DOHH2 (cell line): Measurements from ENCODE around the gene KRT76.

Experiments
- H3F3A ChIP-seq: fragments of 200-600 bp; sonication (generic), shearing (Covaris generic); 2 replicates; pipeline ENCODE4 v1.6.0; 2016; ENCODE audit warnings: antibody characterized with exemption, mild to moderate bottlenecking; ENCODE audit not compliant: control insufficient read depth, insufficient read depth
- H3K27ac ChIP-seq: fragments of 200-600 bp; sonication (generic); 2 replicates; pipeline ENCODE4 v1.5.1; 2014; ENCODE audit warnings: low read depth, mild to moderate bottlenecking, low read length, moderate library complexity
- H3K27me3 ChIP-seq: fragments of 200-600 bp; sonication (generic); 2 replicates; pipeline ENCODE4 v1.6.1; 2014; ENCODE audit warnings: mild to moderate bottlenecking, low read length, mixed read lengths; ENCODE audit not compliant: control insufficient read depth
- H3K36me3 ChIP-seq: fragments of 200-600 bp; sonication (generic); 2 replicates; pipeline ENCODE4 v1.6.1; 2014; ENCODE audit warnings: mild to moderate bottlenecking, low read length, moderate library complexity, mixed read lengths; ENCODE audit not compliant: control insufficient read depth
- H3K4me1 ChIP-seq: fragments of 200-600 bp; sonication (generic); 2 replicates; pipeline ENCODE4 v1.6.1; 2014; ENCODE audit warnings: mild to moderate bottlenecking, low read length, mixed read lengths; ENCODE audit not compliant: control insufficient read depth
- H3K4me2 ChIP-seq: fragments of 200-600 bp; sonication (generic); 2 replicates; pipeline ENCODE4 v1.6.0; 2014; ENCODE audit warnings: mild to moderate bottlenecking, low read length, moderate library complexity
- H3K4me3 ChIP-seq: fragments of 200-600 bp; sonication (generic); 2 replicates; pipeline ENCODE4 v1.5.1; 2014; ENCODE audit warnings: mild to moderate bottlenecking, low read length, mixed read lengths
- H3K79me2 ChIP-seq: fragments of 200-600 bp; sonication (generic); 2 replicates; pipeline ENCODE4 v1.6.1; 2014; ENCODE audit warnings: mild to moderate bottlenecking, low read length, mixed read lengths; ENCODE audit not compliant: control insufficient read depth
- H3K9me2 ChIP-seq: fragments of 200-600 bp; sonication (generic); replicated peaks from 2 replicates; pipeline ENCODE4 v1.6.1; 2014; ENCODE audit warnings: mild to moderate bottlenecking, low read length, mixed read lengths; ENCODE audit not compliant: control insufficient read depth
- H3K9me3 ChIP-seq: fragments of 200-600 bp; sonication (generic); 2 replicates; pipeline ENCODE4 v1.6.1; 2014; ENCODE audit warnings: antibody characterized with exemption, low read length, mixed read lengths; ENCODE audit not compliant: control insufficient read depth, insufficient read depth
- H4K20me1 ChIP-seq: fragments of 200-600 bp; sonication (generic); 2 replicates; pipeline ENCODE4 v1.6.0; 2014; ENCODE audit warnings: low read depth, mild to moderate bottlenecking, antibody characterized with exemption, low read length, moderate library complexity; ENCODE audit not compliant: control insufficient read depth, insufficient read depth
- CTCF ChIP-seq: fragments of 200-600 bp; sonication (generic); IDR thresholded peaks from one replicate; pipeline ENCODE4 v1.5.1; 2014; ENCODE audit warnings: antibody characterized with exemption, mild to moderate bottlenecking, low read depth, low read length; ENCODE audit not compliant: poor library complexity, severe bottlenecking
- EZH2phosphoT487 ChIP-seq: fragments of 200-600 bp; sonication (generic); IDR thresholded peaks from 2 replicates; pipeline ENCODE4 v1.6.1; 2017; ENCODE audit warnings: borderline replicate concordance, mild to moderate bottlenecking, antibody characterized with exemption, low read length, moderate library complexity, mixed read lengths

Gene KRT76

DNA sequence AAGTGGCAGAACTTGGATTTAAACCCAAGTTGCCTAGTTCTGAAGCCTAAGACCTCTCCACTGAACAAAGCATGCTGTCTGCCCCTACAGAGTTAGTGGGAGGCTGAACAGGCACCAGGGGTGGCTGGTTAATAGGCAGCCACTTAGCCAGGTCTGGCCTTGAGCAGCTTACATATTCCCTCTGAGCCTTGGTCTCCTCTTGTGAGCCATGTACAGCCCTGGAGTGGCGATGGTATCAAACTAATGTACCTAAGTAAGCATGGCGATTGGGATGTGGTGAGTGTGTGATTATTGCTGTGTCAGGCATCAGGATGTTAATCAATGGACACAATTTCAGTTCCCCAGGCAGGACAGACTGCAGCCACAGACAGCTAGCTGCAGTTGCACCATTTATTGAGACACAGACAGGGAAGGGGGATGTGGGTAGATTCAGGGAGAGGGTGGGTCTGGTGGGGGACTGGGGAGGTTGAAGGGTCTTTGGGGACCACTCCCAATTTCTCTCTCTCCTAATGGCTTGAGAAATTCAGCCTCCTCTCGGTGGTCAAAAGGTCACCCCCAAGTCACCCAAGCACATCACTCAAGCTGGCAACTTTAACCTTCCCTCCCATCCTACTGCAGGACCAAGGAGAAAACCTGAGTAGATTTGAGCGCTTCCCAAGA is 44.1 kb upstream of the KRT76 start:
- H3K4me3 ChIP-seq = no peak overlapping the region
- no peaks in the 10 kb centered on the region for H3F3A ChIP-seq
- no peaks in the 10 kb centered on the region for H3K79me2 ChIP-seq
- no peaks in the 10 kb centered on the region for H3K36me3 ChIP-seq
- no peaks in the 10 kb centered on the region for H3K9me2 ChIP-seq
- no peaks in the 10 kb centered on the region; the same call in 1 of the 2 replicates for H3K27me3 ChIP-seq
- H3K9me3 ChIP-seq = no peaks in the 10 kb centered on the region
- no peaks in the 10 kb centered on the region for H4K20me1 ChIP-seq
- TF ChIP-seq CTCF = no peak
- TF ChIP-seq EZH2phosphoT487 = no peak
- H3K4me2 ChIP-seq = no peak overlapping the region
- no peak overlapping the region for H3K27ac ChIP-seq
- no peaks in the 10 kb centered on the region for H3K4me1 ChIP-seq

GRCh38 chr12:52820521-52820920 is 43.4 kb upstream of the KRT76 start:
- Histone ChIP-seq H3K4me3 (no peak overlapping the region), H3K4me1 (no peaks in the 10 kb centered on the region), H3K9me3 (no peaks in the 10 kb centered on the region), H3K4me2 (no peak overlapping the region), H3F3A (no peaks in the 10 kb centered on the region), H4K20me1 (no peaks in the 10 kb centered on the region), H3K79me2 (no peaks in the 10 kb centered on the region), H3K9me2 (no peaks in the 10 kb centered on the region), H3K27ac (no peak overlapping the region), H3K36me3 (no peaks in the 10 kb centered on the region), H3K27me3 (no peaks in the 10 kb centered on the region; the same call in 1 of the 2 replicates)
- no peak for TF ChIP-seq EZH2phosphoT487
- no peak for TF ChIP-seq CTCF

- Histone ChIP-seq H3F3A (no peaks in the 10 kb centered on the region), H3K79me2 (no peaks in the 10 kb centered on the region), H3K9me3 (no peaks in the 10 kb centered on the region), H3K27me3 (no peaks in the 10 kb centered on the region; the same call in 1 of the 2 replicates), H3K4me3 (no peak overlapping the region), H3K9me2 (no peaks in the 10 kb centered on the region), H3K36me3 (no peaks in the 10 kb centered on the region), H3K4me1 (no peaks in the 10 kb centered on the region), H3K27ac (no peak overlapping the region), H3K4me2 (no peak overlapping the region), H4K20me1 (no peaks in the 10 kb centered on the region)
- TF ChIP-seq EZH2phosphoT487 = no peak
Observed at GRCh38 chr12:52819731-52820510, 42.8 kb upstream of the KRT76 start.

GRCh38 chr12:52818887-52819420 is 41.8 kb upstream of the KRT76 start:
- no peak overlapping the region for H3K27ac ChIP-seq
- no peaks in the 10 kb centered on the region for H4K20me1 ChIP-seq
- no peak overlapping the region for H3K4me2 ChIP-seq
- H3K79me2 ChIP-seq = no peaks in the 10 kb centered on the region
- H3K9me3 ChIP-seq = no peaks in the 10 kb centered on the region
- H3F3A ChIP-seq = no peaks in the 10 kb centered on the region
- no peaks in the 10 kb centered on the region for H3K4me1 ChIP-seq
- H3K9me2 ChIP-seq = no peaks in the 10 kb centered on the region
- H3K36me3 ChIP-seq = no peaks in the 10 kb centered on the region
- no peaks in the 10 kb centered on the region; the same call in 1 of the 2 replicates for H3K27me3 ChIP-seq
- TF ChIP-seq EZH2phosphoT487 (no peak), CTCF (no peak)
- no peak overlapping the region for H3K4me3 ChIP-seq
